ENCODE measurements around the gene ADCYAP1R1. TPM values are rescaled to one million over a fixed set of nuclear protein-coding genes. Genes with fewer than 3 reads are reported as not detected.

The ADCYAP1R1 gene
- total RNA-seq, 3 donors from 2014 or later (not counting 1 experiment from before 2014, with no cell fraction given) = not detected

GRCh38 chr7:31059551-31059950, 7.4 kb downstream of the ADCYAP1R1 start:
- ATAC-seq = no peak
- Histone ChIP-seq H3K27ac (ENCODE audit: low read length) (no peak overlapping the region), H3K36me3 (ENCODE audit: control insufficient read depth, insufficient read depth, low read length) (no peaks in the 10 kb centered on the region), H3K27me3 (ENCODE audit: control insufficient read depth, insufficient read depth, low read length) (no peaks in the 10 kb centered on the region), H3K9me3 (ENCODE audit: control insufficient read depth, insufficient read depth, low read length) (no peaks in the 10 kb centered on the region), H3K4me1 (ENCODE audit: control insufficient read depth, insufficient read depth, low read length) (no peaks in the 10 kb centered on the region), H3K4me3 (ENCODE audit: low read length) (no peak overlapping the region)
- TF ChIP-seq CTCF (IDR thresholded peaks at IDR 0.05) = no peak
- no peaks in the 10 kb centered on the region for H3K36me3 Mint-ChIP-seq
- DNase-seq = no peak
- H3K9me3 Mint-ChIP-seq = no peaks in the 10 kb centered on the region
- intact Hi-C loops (cut with micrococcal nuclease) = no loop called here
- H3K27ac Mint-ChIP-seq = no peak overlapping the region
- H3K4me3 Mint-ChIP-seq = no peak overlapping the region
- H3K4me1 Mint-ChIP-seq = no peaks in the 10 kb centered on the region
- 89% methylated on average over 7 of the region's 8 CpGs for WGBS (ENCODE audit: insufficient coverage)
- peaks cover 7 to 21% of the 10 kb centered on the region in 2 donors for H3K27me3 Mint-ChIP-seq (ENCODE audit: low read depth in 2 of 2)

GRCh38 chr7:31061185-31061584, 9.1 kb downstream of the ADCYAP1R1 start:
- Mint-ChIP-seq H3K27ac (no peak overlapping the region), H3K27me3 (ENCODE audit: low read depth in 2 of 2) (peaks cover 5 to 16% of the 10 kb centered on the region in 2 donors), H3K9me3 (no peaks in the 10 kb centered on the region), H3K4me1 (no peaks in the 10 kb centered on the region), H3K4me3 (no peak overlapping the region), H3K36me3 (no peaks in the 10 kb centered on the region)
- no peak for ATAC-seq
- H3K36me3 ChIP-seq (ENCODE audit: control insufficient read depth, insufficient read depth, low read length) = no peaks in the 10 kb centered on the region
- intact Hi-C loops (cut with micrococcal nuclease) = no loop called here
- WGBS (ENCODE audit: insufficient coverage) = 78% methylated on average over 5 of the region's 5 CpGs
- H3K4me3 ChIP-seq (ENCODE audit: low read length) = no peak overlapping the region
- H3K9me3 ChIP-seq (ENCODE audit: control insufficient read depth, insufficient read depth, low read length) = no peaks in the 10 kb centered on the region
- no peaks in the 10 kb centered on the region for H3K4me1 ChIP-seq (ENCODE audit: control insufficient read depth, insufficient read depth, low read length)
- no peak for DNase-seq
- no peaks in the 10 kb centered on the region for H3K27me3 ChIP-seq (ENCODE audit: control insufficient read depth, insufficient read depth, low read length)
- TF ChIP-seq CTCF (IDR thresholded peaks at IDR 0.05) = no peak
- H3K27ac ChIP-seq (ENCODE audit: low read length) = no peak overlapping the region

GRCh38 chr7:31062746-31063435, 10.8 kb downstream of the ADCYAP1R1 start:
- Mint-ChIP-seq H3K4me3 (no peak overlapping the region), H3K36me3 (no peaks in the 10 kb centered on the region), H3K4me1 (no peaks in the 10 kb centered on the region), H3K9me3 (no peaks in the 10 kb centered on the region), H3K27me3 (ENCODE audit: low read depth in 2 of 2) (peaks cover 2 to 7% of the 10 kb centered on the region in 2 donors), H3K27ac (no peak overlapping the region)
- Histone ChIP-seq H3K4me1 (ENCODE audit: control insufficient read depth, insufficient read depth, low read length) (no peaks in the 10 kb centered on the region), H3K4me3 (ENCODE audit: low read length) (no peak overlapping the region), H3K27me3 (ENCODE audit: control insufficient read depth, insufficient read depth, low read length) (no peaks in the 10 kb centered on the region), H3K36me3 (ENCODE audit: control insufficient read depth, insufficient read depth, low read length) (no peaks in the 10 kb centered on the region), H3K9me3 (ENCODE audit: control insufficient read depth, insufficient read depth, low read length) (no peaks in the 10 kb centered on the region), H3K27ac (ENCODE audit: low read length) (no peak overlapping the region)
- intact Hi-C loops (cut with micrococcal nuclease) = no loop called here
- TF ChIP-seq CTCF (IDR thresholded peaks at IDR 0.05) = no peak
- no peak for ATAC-seq
- DNase-seq = no peak
- WGBS (ENCODE audit: insufficient coverage) = 77% methylated on average over 8 of the region's 8 CpGs

Data from natural killer cell (primary cell).